ENCODE measurements around the gene TTC5. TPM values are rescaled to one million over a fixed set of nuclear protein-coding genes. Genes with fewer than 3 reads are reported as not detected.
"Not testable (repeated sequence)": the region's sequence is repeated elsewhere in the genome, so short reads cannot be mapped to it uniquely, and the experiment has no call there.

Gene TTC5, protein sequence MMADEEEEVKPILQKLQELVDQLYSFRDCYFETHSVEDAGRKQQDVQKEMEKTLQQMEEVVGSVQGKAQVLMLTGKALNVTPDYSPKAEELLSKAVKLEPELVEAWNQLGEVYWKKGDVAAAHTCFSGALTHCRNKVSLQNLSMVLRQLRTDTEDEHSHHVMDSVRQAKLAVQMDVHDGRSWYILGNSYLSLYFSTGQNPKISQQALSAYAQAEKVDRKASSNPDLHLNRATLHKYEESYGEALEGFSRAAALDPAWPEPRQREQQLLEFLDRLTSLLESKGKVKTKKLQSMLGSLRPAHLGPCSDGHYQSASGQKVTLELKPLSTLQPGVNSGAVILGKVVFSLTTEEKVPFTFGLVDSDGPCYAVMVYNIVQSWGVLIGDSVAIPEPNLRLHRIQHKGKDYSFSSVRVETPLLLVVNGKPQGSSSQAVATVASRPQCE
- polyA plus RNA-seq (ENCODE audit: insufficient read length in 4 of 4): 10 to 100 TPM; 26.3 to 32.4 (median 28.9) TPM

DNA sequence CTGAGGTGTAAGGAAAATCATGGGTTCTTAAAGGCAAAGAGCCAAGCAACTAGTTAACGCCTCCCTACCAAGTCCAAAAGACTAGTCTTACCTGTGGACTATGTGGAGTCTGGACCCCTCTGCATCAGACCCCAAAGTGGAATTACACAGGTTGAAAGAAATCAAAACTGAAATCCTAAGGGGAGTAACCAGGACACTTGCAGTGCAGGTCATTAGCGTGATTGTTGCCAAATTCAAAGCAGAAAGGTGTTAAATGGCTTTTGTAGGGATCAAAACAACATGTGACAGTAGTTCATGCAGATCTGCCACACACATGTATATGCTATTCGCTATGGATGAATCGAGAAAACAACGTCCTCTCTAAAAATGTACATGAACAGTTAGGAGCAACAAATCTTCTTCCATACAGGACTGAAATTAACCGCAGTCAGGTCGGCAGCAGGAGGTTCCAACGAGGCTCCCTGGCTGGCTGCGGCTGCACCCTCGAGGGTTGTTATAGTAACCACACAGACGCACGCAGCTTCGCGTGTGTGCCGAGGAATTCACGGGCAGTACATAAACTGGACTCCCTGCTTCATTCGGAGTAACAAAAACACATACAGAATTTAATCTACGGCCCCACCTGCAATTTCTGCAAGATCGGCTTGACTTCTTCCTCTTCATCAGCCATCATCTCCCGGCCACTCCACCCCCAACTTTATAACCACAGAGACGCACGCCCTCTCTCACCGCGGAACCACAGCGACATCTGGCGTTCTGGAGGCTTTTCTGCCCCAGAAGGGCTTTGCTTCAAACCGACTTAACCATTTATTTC is at the start of gene TTC5:
Gene TTC5 (minus strand): TSS at position 687 of the 814 bp plus-strand sequence. CDS start 14 bp downstream, at position 673.
- peak; percentile 77 to 89 (median 82) for DNase-seq (ENCODE audit: low read depth in 4 of 4, low spot score in 2 of 4)

DNA sequence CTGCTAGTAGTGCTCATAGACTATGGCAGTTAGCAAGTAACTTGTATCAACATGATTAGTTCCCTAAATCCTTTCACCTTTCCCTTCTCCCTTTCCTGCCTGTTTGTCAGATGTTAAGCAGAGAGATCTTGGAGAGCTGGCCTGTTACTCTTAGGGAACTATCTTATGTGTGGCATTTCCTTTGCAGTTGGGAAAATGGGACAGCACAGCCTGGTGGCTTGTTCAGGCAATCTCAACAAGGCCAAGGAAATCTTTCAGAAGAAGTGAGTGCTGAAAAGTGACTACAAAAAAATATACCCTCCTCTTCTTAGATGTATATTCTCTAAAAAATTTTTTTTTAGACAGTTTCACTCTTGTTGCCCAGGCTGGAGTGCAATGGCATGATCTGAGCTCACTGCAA is 45.1 kb upstream of the TTC5 start:
- DNase-seq (ENCODE audit: low read depth in 4 of 4, low spot score in 2 of 4): no peak

DNA sequence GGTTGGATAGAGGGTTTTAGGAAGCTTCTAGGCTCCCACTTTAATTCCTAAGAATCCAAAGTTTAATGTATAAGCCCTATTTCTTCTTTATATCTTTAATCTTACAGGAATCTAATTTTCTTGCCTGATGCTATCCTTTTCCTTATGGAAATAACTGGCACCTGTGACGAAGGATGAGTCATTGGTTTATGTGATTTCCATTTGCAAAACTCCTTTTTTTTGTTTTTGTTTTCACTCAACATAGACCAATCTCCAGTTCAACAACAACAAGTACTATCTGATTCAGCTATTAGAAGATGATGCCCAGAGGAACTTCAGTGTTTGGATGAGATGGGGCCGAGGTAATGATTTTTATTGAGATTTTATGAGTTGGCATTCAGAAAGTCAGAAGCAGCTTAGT is 44.5 kb upstream of the TTC5 start:
- no peak for DNase-seq (ENCODE audit: low read depth in 4 of 4, low spot score in 2 of 4)

DNA sequence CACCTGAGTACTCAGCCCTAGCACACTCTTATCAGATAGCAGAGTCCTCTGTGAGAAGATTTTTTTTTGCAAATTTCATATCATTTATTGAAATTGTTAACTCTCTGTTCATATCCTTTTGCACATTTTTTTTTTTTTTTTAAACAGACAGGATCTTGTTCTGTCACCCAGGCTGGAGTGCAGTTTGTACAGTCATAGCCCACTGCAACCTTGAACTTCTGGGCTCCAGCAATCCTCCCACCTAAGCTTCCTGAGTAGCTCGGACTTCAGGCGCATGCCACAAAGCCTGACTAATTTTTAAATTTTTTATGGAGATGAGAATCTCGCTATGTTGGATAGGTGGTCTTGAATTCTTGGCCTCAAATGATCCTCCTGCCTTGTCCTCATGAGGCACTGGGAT is 42.0 kb upstream of the TTC5 start:
- no peak for DNase-seq (ENCODE audit: low read depth in 4 of 4, low spot score in 2 of 4)

DNA sequence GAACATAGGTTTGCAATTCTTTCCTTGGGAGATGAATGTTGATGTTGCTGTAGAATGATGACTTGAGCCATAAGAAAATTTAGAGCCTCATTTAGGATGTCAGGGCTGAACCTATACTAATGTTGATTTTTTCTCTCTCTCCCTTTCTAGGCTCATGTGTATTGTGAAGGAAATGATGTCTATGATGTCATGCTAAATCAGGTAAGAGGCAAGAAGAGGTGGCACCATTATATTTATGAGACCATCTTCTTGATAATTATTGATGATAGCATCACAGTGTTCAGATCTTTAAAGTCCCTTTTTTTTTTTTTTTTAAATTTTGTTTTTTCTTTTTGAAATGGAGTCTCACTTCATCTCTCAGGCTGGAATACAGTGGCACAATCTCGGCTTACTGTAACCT is 41.0 kb upstream of the TTC5 start:
- DNase-seq (ENCODE audit: low read depth in 4 of 4, low spot score in 2 of 4): no peak

DNA sequence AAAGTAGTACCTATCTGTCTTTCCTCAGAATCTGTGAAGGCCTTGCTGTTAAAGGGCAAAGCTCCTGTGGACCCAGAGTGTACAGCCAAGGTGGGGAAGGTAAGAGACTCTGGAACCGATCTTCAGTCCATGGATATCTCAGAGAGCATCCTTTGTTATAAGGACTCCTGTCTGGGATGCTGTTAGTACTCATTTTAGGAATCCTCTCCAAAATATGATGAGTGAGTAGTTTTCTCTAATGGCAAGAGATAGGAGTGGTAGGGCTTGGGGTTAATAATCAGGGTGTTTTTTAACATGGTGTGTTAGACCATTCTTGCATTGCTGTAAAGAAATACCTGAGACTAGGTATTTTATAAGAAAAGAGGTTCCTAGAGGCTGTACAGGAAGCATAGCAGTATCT is 39.6 kb upstream of the TTC5 start:
- DNase-seq (ENCODE audit: low read depth in 4 of 4, low spot score in 2 of 4): no peak

DNA sequence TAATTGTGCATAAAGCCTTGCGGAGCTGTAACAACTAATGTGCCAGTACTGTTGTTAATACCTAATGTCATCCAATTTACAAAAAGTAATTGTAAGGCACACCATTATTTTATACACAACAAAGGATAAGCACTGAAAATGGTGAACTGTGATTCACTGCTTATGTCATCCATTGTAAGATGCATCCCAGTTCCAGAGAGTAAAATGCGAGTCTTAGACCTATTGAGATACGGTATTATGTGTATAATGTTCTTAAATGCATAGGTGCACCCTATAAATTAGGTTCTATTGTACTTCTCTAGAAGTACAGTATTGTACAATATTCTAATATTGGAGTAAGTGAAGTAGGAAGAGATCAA is 38.1 kb upstream of the TTC5 start:
- peak in 1 of 4 donors; percentile 43 for DNase-seq (ENCODE audit: low read depth in 4 of 4, low spot score in 2 of 4)

DNA sequence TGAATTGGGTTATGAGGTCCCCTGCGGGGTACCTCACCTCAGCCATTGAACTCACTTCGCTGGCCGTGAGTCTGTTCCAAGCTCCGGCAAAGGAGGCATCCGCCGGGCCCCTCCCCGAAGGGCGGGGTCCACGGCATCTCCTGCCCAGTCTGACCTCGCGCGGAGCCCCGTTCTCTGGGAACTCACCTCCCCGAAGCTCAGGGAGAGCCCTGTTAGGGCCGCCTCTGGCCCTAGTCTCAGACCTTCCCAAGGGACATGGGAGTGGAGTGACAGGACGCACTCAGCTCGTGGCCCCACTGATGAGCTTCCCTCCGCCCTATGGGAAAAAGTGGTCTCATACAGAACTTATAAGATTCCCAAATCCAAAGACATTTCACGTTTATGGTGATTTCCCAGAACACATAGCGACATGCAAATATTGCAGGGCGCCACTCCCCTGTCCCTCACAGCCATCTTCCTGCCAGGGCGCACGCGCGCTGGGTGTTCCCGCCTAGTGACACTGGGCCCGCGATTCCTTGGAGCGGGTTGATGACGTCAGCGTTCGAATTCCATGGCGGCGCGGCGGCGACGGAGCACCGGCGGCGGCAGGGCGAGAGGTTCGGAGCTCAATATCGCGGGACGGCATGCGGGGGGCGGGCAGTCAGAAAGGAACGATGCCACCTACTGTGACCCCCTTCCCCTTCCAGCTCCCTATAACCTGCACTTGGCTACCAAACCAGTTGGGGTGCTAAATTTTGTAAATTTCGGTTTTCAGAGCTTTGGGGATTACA is 37.5 kb upstream of the TTC5 start, which contains the start of gene PARP2:
Gene PARP2 (plus strand): TSS at position 544 of the 770 bp plus-strand sequence. CDS start 7 bp downstream, at position 551.
- DNase-seq (ENCODE audit: low read depth in 4 of 4, low spot score in 2 of 4): peak; percentile 99 to 100 (median 100)

DNA sequence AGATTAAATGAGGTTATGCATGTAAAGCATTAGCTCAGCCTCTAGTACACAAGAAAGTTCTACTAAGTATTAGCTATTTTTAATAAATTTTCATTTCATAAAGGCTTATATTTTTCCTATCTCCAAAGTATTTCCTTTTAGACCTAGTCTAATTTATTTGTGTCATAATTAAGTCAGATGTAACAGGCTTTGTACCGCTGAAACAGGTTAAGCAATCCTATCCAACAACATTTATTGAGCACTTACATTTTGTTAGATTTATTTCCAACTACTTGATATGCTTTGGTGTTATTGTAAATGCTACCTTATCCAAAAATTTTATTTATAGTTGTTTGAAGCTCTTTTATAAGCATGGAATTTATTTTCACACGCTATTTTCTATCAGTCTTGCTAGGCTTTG is 35.9 kb upstream of the TTC5 start:
- no peak for DNase-seq (ENCODE audit: low read depth in 4 of 4, low spot score in 2 of 4)

DNA sequence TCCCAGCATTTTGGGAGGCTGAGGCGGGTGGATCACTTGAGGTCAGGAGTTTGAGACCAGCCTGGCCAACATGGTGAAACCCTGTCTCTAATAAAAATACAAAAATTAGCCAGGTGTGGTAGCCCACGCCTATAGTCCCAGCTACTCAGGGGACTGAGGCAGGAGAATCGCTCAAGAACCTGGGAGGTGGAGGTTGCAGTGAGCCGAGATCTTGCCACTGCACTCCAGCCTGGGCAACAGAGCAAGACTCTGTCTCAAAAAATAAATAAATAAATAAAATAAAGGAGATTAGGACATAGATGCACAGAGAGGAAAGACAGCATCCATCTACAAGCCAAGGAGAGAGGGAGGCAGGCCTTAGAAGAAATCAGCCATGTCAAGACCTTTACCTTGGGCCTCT is 35.3 kb upstream of the TTC5 start:
- DNase-seq (ENCODE audit: low read depth in 4 of 4, low spot score in 2 of 4): not testable (repeated sequence)

DNA sequence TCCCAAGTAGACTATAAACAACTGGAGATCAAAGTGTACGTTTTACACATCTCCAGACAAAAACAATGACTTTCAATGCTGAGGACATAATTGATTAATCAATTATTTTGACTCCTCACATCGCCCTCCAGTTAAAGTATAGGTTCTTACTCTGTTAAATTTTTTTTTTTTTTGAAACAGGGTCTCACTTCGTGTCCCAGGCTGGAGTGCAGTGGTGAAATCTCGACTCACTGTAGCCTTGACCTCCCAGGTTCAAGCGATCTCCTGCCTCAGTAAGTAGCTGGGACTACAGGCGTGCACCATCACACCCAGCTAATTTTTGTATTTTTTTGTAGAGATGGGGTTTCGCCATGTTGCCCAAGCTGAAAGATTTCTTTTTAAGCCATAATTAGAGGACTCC is 28.3 kb upstream of the TTC5 start:
- no peak for DNase-seq (ENCODE audit: low read depth in 4 of 4, low spot score in 2 of 4)

DNA sequence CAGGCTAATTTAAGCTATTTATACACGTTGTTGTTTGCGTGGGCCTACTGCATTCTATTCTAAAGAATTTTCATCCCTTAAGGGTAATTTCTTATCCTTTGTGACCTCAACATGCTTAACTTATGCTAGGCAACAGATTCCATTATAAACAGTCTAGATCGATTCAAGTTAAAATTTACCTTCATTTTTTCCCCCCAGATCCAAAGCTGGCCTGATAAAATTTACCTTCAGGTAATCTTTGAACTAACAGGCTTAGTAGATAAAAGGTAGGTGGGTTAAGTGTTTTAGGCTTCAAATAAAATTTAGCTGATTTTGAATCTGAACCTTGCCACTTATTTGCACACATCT is 27.7 kb upstream of the TTC5 start:
- DNase-seq (ENCODE audit: low read depth in 4 of 4, low spot score in 2 of 4): no peak

DNA sequence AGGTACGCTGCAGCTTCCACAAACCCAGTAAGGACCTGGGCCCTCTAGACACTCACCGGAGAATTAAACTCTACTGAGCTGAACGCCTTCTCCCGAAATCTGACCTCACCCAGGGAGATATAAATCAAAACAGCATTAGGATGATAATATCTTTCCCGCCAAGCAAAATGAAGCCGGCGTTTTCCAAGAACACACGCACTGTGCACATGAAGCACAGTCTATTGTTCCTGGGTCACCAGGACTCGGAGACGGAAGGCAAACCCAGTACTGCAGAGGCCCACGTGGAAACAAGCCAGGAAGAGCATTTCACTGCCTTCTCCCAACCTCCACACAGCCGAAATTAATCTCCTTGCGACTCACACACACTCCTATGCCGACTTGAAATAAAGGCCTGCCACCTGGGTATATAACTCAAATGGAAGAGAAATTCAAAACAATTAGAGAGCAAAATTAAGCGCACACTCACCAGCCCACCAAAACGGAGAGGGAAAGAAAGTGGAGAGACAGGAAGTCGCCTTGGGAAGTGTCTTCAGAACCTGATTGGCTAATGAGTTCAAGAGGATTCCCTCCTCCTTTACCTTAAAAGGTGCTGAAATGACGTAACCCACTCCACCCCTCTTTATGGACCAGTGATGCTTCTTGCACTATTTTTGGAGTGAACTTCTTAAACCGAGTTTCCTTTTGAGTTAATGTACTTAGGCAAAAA is 27.2 kb upstream of the TTC5 start, which contains the start of gene CCNB1IP1:
Gene CCNB1IP1 (minus strand): TSS at position 492 of the 706 bp plus-strand sequence. CDS start 16,756 bp downstream, outside the sequence.
- DNase-seq (ENCODE audit: low read depth in 4 of 4, low spot score in 2 of 4): peak; percentile 71 to 92 (median 84)

DNA sequence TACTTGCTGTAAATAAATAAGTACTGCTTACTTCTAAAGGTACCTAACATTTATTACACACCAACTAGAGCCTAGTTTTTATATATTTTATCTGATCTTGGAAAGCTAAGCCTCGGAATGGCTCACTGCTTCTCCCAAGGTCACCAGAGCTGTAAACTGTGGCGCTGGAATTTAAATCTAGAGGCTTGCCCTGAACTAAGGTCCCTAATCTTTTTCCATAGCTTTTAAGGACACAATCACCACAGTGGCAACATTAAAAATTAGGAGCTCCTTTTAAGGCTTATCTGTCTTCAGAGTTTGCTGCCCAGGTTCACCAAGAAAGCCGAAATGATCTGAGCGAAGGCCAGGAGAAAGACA is 26.7 kb upstream of the TTC5 start:
- peak in 2 of 4 donors; percentile 13 to 57 for DNase-seq (ENCODE audit: low read depth in 4 of 4, low spot score in 2 of 4)

DNA sequence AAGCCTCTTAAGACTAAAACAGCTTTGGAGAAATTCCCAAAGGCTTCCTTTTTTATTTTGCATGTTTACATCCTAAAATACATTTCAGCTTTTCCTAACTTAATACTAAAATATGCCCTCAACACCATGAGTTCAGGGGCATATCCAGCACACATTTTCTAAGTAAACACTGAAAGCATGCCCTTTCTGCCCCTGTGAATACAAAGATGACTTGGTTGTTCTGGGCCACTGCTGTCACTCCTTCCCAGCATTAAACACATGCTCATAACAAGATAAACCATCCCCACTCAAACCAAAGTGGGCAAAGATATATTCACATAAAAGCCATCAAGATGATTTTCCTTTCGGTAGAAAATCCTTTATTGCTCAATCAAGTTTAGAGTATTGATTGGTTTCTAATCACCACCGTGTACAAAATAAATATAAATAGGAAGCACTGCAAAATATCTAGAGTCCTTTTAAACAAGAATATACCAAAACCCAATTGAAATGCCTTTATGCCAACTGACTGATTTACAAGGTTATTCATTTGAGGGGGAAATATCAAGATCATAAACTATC is 25.4 kb upstream of the TTC5 start:
- no peak for DNase-seq (ENCODE audit: low read depth in 4 of 4, low spot score in 2 of 4)

DNA sequence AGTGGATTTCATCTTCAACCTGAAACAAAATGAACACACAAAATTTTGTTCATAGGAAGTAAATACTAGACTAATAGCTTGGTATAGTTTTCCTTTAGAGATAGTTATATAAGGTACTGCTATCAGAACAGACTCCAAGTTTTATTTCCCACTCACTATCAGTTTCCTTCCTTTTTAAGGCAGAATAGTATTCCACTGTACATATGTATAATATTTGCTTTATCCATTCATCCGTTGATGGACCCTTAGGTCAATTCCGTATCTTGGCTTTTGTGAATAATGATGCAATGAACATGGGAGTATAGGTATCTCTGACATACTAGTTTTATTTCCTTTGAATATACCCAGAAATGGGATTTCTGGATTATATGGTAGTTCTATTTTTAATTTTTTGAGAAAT is 23.6 kb upstream of the TTC5 start:
- no peak for DNase-seq (ENCODE audit: low read depth in 4 of 4, low spot score in 2 of 4)

DNA sequence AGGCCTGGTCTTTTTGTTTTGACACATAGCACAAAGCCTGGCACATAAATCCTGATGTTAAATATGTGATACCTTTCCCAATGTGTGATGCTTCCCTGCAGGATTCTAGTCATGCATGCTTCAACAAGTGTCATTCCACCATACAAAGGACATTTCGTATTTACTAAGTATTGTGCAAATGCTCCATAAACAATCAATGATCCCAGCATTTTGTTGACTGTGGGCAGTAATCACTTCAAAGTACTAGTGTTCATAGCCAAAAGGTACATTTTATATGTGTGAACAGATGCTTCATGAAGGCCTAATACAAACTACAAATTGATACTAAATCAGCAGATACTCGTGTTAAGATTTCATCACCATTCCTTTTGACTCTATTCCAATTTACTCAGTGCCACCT is 23.0 kb upstream of the TTC5 start:
- no peak for DNase-seq (ENCODE audit: low read depth in 4 of 4, low spot score in 2 of 4)

DNA sequence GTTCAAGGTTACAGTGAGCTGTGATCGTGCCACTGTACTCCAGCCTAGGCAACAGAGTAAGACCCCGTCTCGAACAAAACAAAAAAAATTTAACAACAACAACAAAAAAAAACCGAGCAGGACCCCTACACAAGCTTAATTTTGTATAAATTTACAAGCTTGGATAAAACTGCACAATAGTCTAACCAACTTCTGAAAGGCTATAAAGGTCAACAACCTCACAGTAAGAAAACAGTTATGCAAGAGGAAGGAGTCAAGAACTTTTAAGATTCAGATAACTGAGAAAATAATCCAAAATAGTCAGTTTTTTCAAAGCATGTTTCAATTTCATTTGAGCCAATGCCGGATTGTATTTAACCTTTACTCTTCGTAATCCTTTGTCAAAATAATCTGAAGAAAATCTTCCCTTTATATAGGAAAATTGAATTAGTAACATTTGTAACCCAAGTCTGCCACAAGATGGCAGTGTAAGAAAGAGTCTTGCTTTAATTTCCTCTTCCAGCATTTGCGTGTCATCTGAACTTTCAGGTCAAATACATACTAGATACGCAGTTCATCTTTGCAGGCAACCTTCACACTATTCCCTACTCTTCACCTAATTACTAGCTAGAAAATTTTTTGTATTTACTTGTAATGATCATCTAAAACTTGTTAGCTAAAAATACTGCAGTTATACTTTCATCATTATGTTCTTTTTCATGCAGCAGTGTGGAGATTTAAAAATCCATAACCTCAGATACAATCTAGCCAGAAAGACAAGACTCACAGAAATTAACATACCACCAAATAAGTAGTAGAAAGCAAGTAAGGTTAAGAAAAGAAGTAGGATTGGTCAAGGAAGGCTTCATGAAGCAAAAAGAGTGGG is 21.5 kb upstream of the TTC5 start:
- no peak for DNase-seq (ENCODE audit: low read depth in 4 of 4, low spot score in 2 of 4)

DNA sequence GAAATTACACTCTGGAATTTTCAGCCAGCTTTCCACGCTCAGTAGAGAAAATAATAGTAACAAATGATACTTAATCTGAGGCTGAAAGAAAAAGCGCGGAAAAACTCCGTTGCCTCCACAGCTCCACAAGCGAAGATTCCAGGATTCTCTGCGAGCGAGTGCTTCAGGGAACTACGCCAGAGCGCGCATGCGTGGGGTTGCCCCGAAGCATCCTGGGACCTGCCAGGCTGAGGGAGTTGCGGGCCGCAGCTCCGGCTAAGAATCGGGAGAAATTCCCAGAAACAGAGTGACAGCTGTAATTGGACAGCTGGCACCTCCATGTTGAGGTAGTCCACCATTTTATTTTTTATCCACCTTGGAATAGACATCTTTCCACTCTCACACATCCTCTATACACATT is 12.0 kb upstream of the TTC5 start:
- DNase-seq (ENCODE audit: low read depth in 4 of 4, low spot score in 2 of 4): no peak

Measured in left renal cortex interstitium (tissue), 4 donors.